MM.1S (cell line): ENCODE results near the gene PCLO.

Experiments
- DNase-seq: peaks from one replicate; pipeline ENCODE4 v3.0.0-alpha.2; 2015
- H2AFZ ChIP-seq: fragments of 300-600 bp; sonication (generic); 2 replicates; pipeline ENCODE4 v1.6.0; 2016; ENCODE audit warnings: antibody characterized with exemption, low read length
- H3F3A ChIP-seq: fragments of 300-600 bp; sonication (generic); 2 replicates; pipeline ENCODE4 v1.6.1; 2016; ENCODE audit warnings: mild to moderate bottlenecking, antibody characterized with exemption, low read length, moderate library complexity, mixed read lengths; ENCODE audit not compliant: insufficient read depth
- H3K27ac ChIP-seq: fragments of 300-600 bp; sonication (generic); 2 replicates; pipeline ENCODE4 v1.5.1; 2016; ENCODE audit warnings: mild to moderate bottlenecking, low read length
- H3K27me3 ChIP-seq: fragments of 300-600 bp; sonication (generic); replicated peaks from 2 replicates; pipeline ENCODE4 v1.6.0; 2016; ENCODE audit warnings: low read length; ENCODE audit not compliant: insufficient read depth
- H3K36me3 ChIP-seq: fragments of 300-600 bp; sonication (generic); replicated peaks from 2 replicates; pipeline ENCODE4 v1.6.1; 2016; ENCODE audit warnings: mild to moderate bottlenecking, low read length, mixed read lengths; ENCODE audit not compliant: insufficient read depth
- H3K4me1 ChIP-seq: fragments of 300-600 bp; sonication (generic); 2 replicates; pipeline ENCODE4 v1.6.1; 2016; ENCODE audit warnings: low read length, mixed read lengths
- H3K4me2 ChIP-seq: fragments of 300-600 bp; sonication (generic); 2 replicates; pipeline ENCODE4 v1.6.0; 2016; ENCODE audit warnings: low read depth, low read length
- H3K4me3 ChIP-seq: fragments of 300-600 bp; sonication (generic); 2 replicates; pipeline ENCODE4 v1.5.1; 2016; ENCODE audit warnings: low read length, mixed read lengths
- H3K79me2 ChIP-seq: fragments of 300-600 bp; sonication (generic); 2 replicates; pipeline ENCODE4 v1.6.1; 2016; ENCODE audit warnings: mixed run types, low read length, mixed read lengths
- H3K9ac ChIP-seq: fragments of 300-600 bp; sonication (generic); 2 replicates; pipeline ENCODE4 v1.6.1; 2016; ENCODE audit warnings: low read length, mixed read lengths
- H3K9me2 ChIP-seq: fragments of 300-600 bp; sonication (generic); replicated peaks from 2 replicates; pipeline ENCODE4 v1.6.1; 2016; ENCODE audit warnings: mild to moderate bottlenecking, low read length, mixed read lengths; ENCODE audit not compliant: insufficient read depth
- H3K9me3 ChIP-seq: fragments of 300-600 bp; sonication (generic); replicated peaks from 2 replicates; pipeline ENCODE4 v1.6.1; 2016; ENCODE audit warnings: mild to moderate bottlenecking, low read length, mixed read lengths; ENCODE audit not compliant: insufficient read depth
- H4K20me1 ChIP-seq: fragments of 300-600 bp; sonication (generic); 2 replicates; pipeline ENCODE4 v1.6.1; 2016; ENCODE audit warnings: mild to moderate bottlenecking, low read length, moderate library complexity, mixed read lengths; ENCODE audit not compliant: insufficient read depth
- EZH2 ChIP-seq: fragments of 300-600 bp; sonication (generic); optimal IDR thresholded peaks from 2 replicates; pipeline ENCODE3; 2017; ENCODE audit warnings: low read depth, mild to moderate bottlenecking, antibody characterized with exemption, low read length, mixed read lengths
- EZH2phosphoT487 ChIP-seq: fragments of 300-600 bp; sonication (generic); IDR thresholded peaks from 2 replicates; pipeline ENCODE4 v1.6.1; 2018; ENCODE audit warnings: antibody characterized with exemption, low read length
- TF ChIP-seq, protein P1 (sequence below): fragments of 300-600 bp; sonication (generic); IDR thresholded peaks from 2 replicates; pipeline ENCODE4 v1.5.1; 2016; ENCODE audit warnings: antibody characterized with exemption, low read length, mixed read lengths

The PCLO gene

DNA sequence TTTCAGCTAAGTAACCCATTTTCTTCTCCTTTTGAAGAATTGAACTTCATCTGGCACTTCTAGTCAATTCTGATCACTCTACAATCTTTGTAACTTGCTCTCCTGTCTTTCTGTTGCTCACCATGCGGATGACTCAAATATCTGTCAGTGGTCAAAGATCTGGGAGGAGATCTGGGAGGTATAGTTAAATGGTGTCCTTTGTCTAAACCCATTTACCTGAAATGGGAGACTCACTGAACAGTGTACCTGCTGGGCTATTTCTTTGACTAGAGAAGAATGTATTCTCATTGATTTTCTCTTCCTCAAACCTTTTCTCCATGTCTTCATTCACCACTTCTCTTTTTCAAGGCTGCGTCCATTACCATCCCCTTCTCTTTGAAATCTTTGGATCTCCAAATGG is 42.0 kb upstream of the PCLO start:
- no peak overlapping the region for H3K27ac ChIP-seq
- DNase-seq: no peak
- no peaks in the 10 kb centered on the region for H4K20me1 ChIP-seq
- no peak overlapping the region for H3K4me2 ChIP-seq
- H3K79me2 ChIP-seq: no peaks in the 10 kb centered on the region
- TF ChIP-seq EZH2 (no peak), EZH2phosphoT487 (no peak)
- TF ChIP-seq, protein P1, sequence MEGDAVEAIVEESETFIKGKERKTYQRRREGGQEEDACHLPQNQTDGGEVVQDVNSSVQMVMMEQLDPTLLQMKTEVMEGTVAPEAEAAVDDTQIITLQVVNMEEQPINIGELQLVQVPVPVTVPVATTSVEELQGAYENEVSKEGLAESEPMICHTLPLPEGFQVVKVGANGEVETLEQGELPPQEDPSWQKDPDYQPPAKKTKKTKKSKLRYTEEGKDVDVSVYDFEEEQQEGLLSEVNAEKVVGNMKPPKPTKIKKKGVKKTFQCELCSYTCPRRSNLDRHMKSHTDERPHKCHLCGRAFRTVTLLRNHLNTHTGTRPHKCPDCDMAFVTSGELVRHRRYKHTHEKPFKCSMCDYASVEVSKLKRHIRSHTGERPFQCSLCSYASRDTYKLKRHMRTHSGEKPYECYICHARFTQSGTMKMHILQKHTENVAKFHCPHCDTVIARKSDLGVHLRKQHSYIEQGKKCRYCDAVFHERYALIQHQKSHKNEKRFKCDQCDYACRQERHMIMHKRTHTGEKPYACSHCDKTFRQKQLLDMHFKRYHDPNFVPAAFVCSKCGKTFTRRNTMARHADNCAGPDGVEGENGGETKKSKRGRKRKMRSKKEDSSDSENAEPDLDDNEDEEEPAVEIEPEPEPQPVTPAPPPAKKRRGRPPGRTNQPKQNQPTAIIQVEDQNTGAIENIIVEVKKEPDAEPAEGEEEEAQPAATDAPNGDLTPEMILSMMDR: no peak
- H2AFZ ChIP-seq: no peak overlapping the region
- H3K9me2 ChIP-seq: no peaks in the 10 kb centered on the region
- H3K4me3 ChIP-seq: no peak overlapping the region
- no peak overlapping the region for H3K9ac ChIP-seq
- no peaks in the 10 kb centered on the region for H3K9me3 ChIP-seq
- no peaks in the 10 kb centered on the region for H3F3A ChIP-seq
- no peaks in the 10 kb centered on the region for H3K4me1 ChIP-seq
- H3K27me3 ChIP-seq: no peaks in the 10 kb centered on the region
- no peaks in the 10 kb centered on the region for H3K36me3 ChIP-seq

DNA sequence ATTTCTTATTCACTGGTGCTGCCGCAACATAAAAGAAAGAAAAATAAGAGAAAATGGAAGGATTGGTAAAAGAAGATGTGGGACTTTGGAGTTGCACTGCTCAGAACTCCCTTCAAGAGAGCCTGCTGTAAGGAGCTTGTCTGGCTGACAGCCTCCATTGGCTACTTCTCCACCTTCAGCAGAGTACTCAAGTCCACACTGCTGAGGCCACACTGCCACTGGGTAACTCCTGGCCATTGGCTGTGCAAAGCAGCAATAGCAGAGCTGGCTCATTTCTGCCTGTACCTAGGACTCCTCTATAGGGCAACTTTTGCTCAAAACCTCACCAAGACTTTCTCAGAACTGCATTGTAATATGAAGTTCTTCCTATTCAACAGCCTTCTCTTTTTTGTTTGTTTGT is 38.7 kb upstream of the PCLO start:
- no peaks in the 10 kb centered on the region for H3K9me2 ChIP-seq
- TF ChIP-seq, protein P1: no peak
- TF ChIP-seq EZH2 (no peak), EZH2phosphoT487 (no peak)
- no peaks in the 10 kb centered on the region for H3K79me2 ChIP-seq
- H3K9me3 ChIP-seq: no peaks in the 10 kb centered on the region
- H3K27me3 ChIP-seq: no peaks in the 10 kb centered on the region
- no peak overlapping the region for H3K9ac ChIP-seq
- H3K27ac ChIP-seq: no peak overlapping the region
- no peak overlapping the region for H3K4me2 ChIP-seq
- H3F3A ChIP-seq: no peaks in the 10 kb centered on the region
- no peaks in the 10 kb centered on the region for H3K4me1 ChIP-seq
- DNase-seq: no peak
- no peak overlapping the region for H3K4me3 ChIP-seq
- H3K36me3 ChIP-seq: no peaks in the 10 kb centered on the region
- no peaks in the 10 kb centered on the region for H4K20me1 ChIP-seq
- no peak overlapping the region for H2AFZ ChIP-seq

DNA sequence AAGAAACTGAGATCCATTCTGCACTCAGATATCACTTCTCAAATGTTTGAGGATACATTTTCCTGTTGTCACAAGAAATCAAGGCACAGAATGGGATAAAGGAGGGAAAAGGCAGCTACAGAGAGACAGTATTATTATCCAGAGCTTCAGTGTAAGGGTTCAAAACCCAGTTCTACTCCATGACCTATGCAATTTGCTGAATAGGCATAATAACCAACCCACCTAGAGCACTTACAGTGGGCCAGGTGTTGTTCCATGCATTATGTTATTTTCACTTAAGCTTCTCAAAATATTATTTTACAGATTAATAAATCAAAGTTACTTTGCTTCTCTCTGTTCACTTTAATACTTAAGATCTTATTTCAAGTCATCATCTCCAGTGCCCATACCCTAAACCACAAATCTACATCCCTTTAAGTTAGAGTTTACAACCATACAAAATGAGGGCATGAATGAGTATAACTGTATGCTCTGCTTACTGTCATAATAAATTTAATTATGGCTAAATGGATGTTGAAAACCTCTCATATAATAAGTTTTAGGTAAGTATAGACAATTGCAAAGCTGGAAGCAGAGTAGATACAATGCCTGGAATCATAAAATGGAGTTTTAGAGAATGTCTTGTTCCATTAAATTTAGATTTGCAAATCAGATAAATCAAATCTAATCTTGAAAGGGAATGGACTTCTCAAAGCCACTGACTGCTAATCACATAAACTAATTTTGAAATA is 28.1 kb upstream of the PCLO start:
- no peak for TF ChIP-seq EZH2phosphoT487
- no peak for TF ChIP-seq EZH2
- TF ChIP-seq, protein P1: no peak

More for the DNA sequence above, 28.1 kb upstream of the PCLO start:
- Histone ChIP-seq H4K20me1 (no peaks in the 10 kb centered on the region), H3K27ac (no peak overlapping the region), H2AFZ (no peak overlapping the region), H3K9me2 (no peaks in the 10 kb centered on the region), H3K9me3 (no peaks in the 10 kb centered on the region), H3K4me3 (no peak overlapping the region), H3K27me3 (no peaks in the 10 kb centered on the region), H3K4me1 (no peaks in the 10 kb centered on the region), H3K4me2 (no peak overlapping the region), H3K36me3 (no peaks in the 10 kb centered on the region), H3K9ac (no peak overlapping the region), H3K79me2 (no peaks in the 10 kb centered on the region), H3F3A (no peaks in the 10 kb centered on the region)
- DNase-seq: no peak
